Measurements from ENCODE around the gene ANKRD13D.

Gene ANKRD13D

GRCh38 chr11:67285541-67286498, 3.3 kb upstream of the ANKRD13D start:
- no peak for DNase-seq (ENCODE audit: low read depth)

GRCh38 chr11:67286621-67287333, 2.3 kb upstream of the ANKRD13D start:
- no peak for DNase-seq (ENCODE audit: low read depth)

- DNase-seq (ENCODE audit: low read depth), result no peak
Measured at GRCh38 chr11:67287355-67288197, 1.5 kb upstream of the ANKRD13D start.

GRCh38 chr11:67288198-67288451, 978 bp upstream of the ANKRD13D start:
- DNase-seq (ENCODE audit: low read depth), result no peak

- DNase-seq (ENCODE audit: low read depth), result no peak
Measured at GRCh38 chr11:67288452-67289225, 464 bp upstream of the ANKRD13D start.

GRCh38 chr11:67289651-67290479, 762 bp downstream of the ANKRD13D start:
- DNase-seq (ENCODE audit: low read depth), result no peak

- no peak for DNase-seq (ENCODE audit: low read depth)
Measured at GRCh38 chr11:67290801-67291200, 1.7 kb downstream of the ANKRD13D start.

- DNase-seq (ENCODE audit: low read depth), result no peak
Measured at GRCh38 chr11:67291481-67292381, 2.6 kb downstream of the ANKRD13D start.

GRCh38 chr11:67292671-67293070, 3.6 kb downstream of the ANKRD13D start:
- DNase-seq (ENCODE audit: low read depth), result no peak

GRCh38 chr11:67293090-67293489, 4.0 kb downstream of the ANKRD13D start:
- no peak for DNase-seq (ENCODE audit: low read depth)

- DNase-seq (ENCODE audit: low read depth), result no peak
Measured at GRCh38 chr11:67295846-67296245, 6.7 kb downstream of the ANKRD13D start.

- no peak for DNase-seq (ENCODE audit: low read depth)
Measured at GRCh38 chr11:67298786-67299185, 9.7 kb downstream of the ANKRD13D start.

- DNase-seq (ENCODE audit: low read depth), result no peak
Measured at GRCh38 chr11:67299471-67300191, 10.5 kb downstream of the ANKRD13D start.

- no peak for DNase-seq (ENCODE audit: low read depth)
Measured at GRCh38 chr11:67300256-67300755, 11.2 kb downstream of the ANKRD13D start.

GRCh38 chr11:67300756-67301312, 11.7 kb downstream of the ANKRD13D start:
- no peak for DNase-seq (ENCODE audit: low read depth)

- DNase-seq (ENCODE audit: low read depth), result no peak
Measured at GRCh38 chr11:67301313-67301921, 12.3 kb downstream of the ANKRD13D start.

- no peak for DNase-seq (ENCODE audit: low read depth)
Measured at GRCh38 chr11:67301951-67302516, 12.9 kb downstream of the ANKRD13D start.
